SJCRH30 (cell line): ENCODE results near the gene CYTH2. TPM values are rescaled to one million over a fixed set of nuclear protein-coding genes. Genes with fewer than 3 reads are reported as not detected.

Source experiments
- DNase-seq, 2 experiments: peaks; one replicate each; pipeline ENCODE4 v3.0.0-alpha.2; 2015 to 2020
- H3K27ac ChIP-seq: fragments of 250-450 bp; sonication (Bioruptor Pico); 2 replicates; pipeline ENCODE4 v1.5.1; 2020; ENCODE audit warnings: mild to moderate bottlenecking, moderate library complexity
- H3K27me3 ChIP-seq: fragments of 250-450 bp; sonication (Bioruptor Pico); 2 replicates; pipeline ENCODE4 v1.5.1; 2020; ENCODE audit warnings: mild to moderate bottlenecking, moderate library complexity
- H3K36me3 ChIP-seq: fragments of 250-450 bp; sonication (Bioruptor Pico); 2 replicates; pipeline ENCODE4 v1.5.1; 2020; ENCODE audit warnings: mild to moderate bottlenecking, moderate library complexity
- H3K4me1 ChIP-seq: fragments of 250-450 bp; sonication (Bioruptor Pico); 2 replicates; pipeline ENCODE4 v1.5.1; 2020; ENCODE audit warnings: mild to moderate bottlenecking, moderate library complexity
- H3K4me3 ChIP-seq: fragments of 250-450 bp; sonication (Bioruptor Pico); 2 replicates; pipeline ENCODE4 v1.5.1; 2020; ENCODE audit warnings: mild to moderate bottlenecking, moderate library complexity
- H3K9me3 ChIP-seq: fragments of 250-450 bp; sonication (Bioruptor Pico); replicated peaks from 2 replicates; pipeline ENCODE4 v1.5.1; 2020; ENCODE audit warnings: mild to moderate bottlenecking, moderate library complexity
- total RNA-seq: library from RNA; depleted of rRNA; stranded (reverse); fragments of >200 nt; shearing (Covaris generic); gene quantifications from 2 replicates; pipeline ENCODE4 v1.2.3, GENCODE V29; 2014

CYTH2 gene
- total RNA-seq, 1 experiment from 2014 or later, result 29.0 TPM

DNA sequence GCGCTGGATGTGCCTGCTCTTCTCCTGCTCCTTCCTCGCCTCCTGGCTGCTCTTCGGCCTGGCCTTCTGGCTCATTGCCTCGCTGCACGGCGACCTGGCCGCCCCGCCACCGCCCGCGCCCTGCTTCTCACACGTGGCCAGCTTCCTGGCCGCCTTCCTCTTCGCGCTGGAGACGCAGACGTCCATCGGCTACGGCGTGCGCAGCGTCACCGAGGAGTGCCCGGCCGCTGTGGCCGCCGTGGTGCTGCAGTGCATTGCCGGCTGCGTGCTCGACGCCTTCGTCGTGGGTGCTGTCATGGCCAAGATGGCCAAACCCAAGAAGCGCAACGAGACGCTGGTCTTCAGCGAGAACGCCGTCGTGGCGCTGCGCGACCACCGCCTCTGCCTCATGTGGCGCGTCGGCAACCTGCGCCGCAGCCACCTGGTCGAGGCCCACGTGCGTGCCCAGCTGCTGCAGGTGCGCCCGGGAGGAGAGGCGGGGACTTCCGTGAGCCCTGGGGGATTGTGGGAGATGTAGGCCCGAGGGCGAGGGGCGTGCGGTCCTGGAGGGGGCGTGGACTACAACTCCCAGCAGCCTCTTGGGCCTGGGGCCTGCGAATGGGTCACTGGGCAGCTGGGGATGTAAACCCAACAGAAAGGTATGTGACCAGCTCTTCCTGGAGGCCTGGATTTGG, 7.0 kb upstream of the CYTH2 start:
- Histone ChIP-seq H3K4me1 (no peaks in the 10 kb centered on the region), H3K4me3 (no peak overlapping the region), H3K36me3 (peaks cover 8% of the 10 kb centered on the region; the same call in 1 of the 2 replicates), H3K27me3 (no peaks in the 10 kb centered on the region), H3K9me3 (no peaks in the 10 kb centered on the region), H3K27ac (no peak overlapping the region)
- DNase-seq, result no peak

DNA sequence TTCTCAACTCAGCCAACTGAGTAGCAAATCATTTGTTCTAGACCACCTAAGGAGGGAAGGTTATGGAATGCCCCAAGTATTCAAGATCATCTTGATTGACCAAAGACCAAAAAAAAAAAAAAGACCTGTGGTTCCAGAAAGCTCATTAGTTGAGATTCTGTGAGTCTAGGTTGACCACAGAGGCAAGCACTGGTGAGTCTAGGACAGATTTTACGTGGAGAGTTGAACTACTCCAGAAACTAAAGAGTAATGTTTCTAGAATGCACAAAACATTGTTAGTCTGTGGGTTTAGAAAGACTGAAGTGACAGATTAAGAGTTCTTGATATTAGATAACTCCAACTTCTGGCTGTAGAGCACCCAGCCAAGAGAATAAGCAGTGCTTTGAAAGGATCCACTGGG, 4.0 kb upstream of the CYTH2 start:
- peaks cover 3% of the 10 kb centered on the region; the same call in 1 of the 2 replicates for H3K36me3 ChIP-seq
- no peak overlapping the region for H3K27ac ChIP-seq
- no peaks in the 10 kb centered on the region for H3K27me3 ChIP-seq
- no peak for DNase-seq
- no peaks in the 10 kb centered on the region for H3K4me1 ChIP-seq
- no peak overlapping the region for H3K4me3 ChIP-seq
- H3K9me3 ChIP-seq, result no peaks in the 10 kb centered on the region

DNA sequence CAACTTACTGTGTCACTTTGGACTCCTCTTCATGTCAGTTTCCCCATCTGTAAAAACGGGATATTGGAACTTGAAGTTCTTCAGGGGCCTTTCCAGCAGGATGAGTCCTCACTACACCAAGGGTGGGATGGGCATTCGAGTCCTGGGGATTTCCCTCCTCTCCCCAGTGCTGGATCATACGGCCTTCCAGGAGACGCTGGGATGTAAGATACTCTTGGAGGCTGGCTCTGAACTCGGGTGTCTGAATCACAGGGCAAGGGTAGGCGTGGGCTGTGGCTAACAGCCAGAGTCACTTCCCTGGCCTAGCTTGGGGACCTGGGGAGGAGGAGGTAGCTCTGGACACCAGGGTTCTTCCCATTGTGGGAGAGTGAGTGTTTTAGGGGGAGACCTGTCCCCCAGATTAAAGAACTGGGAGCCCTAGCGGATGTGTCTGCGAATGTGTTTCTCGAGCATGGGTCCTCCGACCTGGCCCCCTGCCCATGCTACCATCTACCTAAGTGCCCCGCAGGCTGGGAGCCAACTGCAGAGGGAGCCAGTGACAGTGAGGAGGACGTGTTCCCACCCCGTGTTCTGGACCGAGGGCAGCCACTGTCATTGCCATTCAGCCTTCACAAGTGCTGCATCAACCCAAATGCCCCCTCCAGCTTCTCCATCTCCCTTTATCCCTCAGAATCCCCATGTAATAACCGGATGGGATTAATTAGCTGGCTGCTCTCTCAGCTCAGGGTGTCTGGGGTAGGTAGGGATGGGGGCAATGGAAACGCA, 2.4 kb upstream of the CYTH2 start:
- Histone ChIP-seq H3K27me3 (no peaks in the 10 kb centered on the region), H3K4me1 (no peaks in the 10 kb centered on the region), H3K4me3 (no peak overlapping the region), H3K27ac (no peak overlapping the region), H3K36me3 (peaks cover 7% of the 10 kb centered on the region; the same call in 1 of the 2 replicates), H3K9me3 (no peaks in the 10 kb centered on the region)
- no peak for DNase-seq

DNA sequence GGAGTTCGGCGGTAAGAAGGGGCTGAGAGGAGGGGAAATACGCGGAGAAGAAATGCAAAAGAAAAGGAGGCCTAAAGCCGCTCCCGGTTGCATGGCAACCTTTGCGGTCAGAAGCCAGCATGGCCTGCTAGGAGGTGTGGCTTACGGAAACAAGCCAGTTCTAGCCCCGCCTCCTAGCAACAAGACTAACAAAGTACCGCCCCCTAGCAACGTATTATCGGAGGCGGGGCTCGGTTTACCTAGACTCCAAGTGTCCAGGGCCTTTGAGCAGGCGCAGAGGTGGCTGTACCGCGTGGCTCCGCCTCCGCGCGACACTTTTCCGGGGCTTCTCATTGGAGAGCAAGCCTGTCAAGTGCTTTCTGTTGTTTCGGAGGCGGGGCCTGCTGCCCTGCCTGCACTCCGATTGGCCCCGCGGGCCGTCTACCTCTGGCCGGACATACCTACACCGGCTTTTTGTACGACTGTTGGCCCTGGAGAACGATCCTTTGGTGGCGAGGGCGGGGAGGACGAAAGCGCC, 339 bp upstream of the CYTH2 start:
- Histone ChIP-seq H3K36me3 (peaks cover 17% of the 10 kb centered on the region), H3K4me3 (peak overlapping the region; percentile 93), H3K27ac (peak overlapping the region; percentile 94), H3K4me1 (no peaks in the 10 kb centered on the region), H3K27me3 (no peaks in the 10 kb centered on the region), H3K9me3 (no peaks in the 10 kb centered on the region)
- peak; percentile 99 to 100 for DNase-seq

DNA sequence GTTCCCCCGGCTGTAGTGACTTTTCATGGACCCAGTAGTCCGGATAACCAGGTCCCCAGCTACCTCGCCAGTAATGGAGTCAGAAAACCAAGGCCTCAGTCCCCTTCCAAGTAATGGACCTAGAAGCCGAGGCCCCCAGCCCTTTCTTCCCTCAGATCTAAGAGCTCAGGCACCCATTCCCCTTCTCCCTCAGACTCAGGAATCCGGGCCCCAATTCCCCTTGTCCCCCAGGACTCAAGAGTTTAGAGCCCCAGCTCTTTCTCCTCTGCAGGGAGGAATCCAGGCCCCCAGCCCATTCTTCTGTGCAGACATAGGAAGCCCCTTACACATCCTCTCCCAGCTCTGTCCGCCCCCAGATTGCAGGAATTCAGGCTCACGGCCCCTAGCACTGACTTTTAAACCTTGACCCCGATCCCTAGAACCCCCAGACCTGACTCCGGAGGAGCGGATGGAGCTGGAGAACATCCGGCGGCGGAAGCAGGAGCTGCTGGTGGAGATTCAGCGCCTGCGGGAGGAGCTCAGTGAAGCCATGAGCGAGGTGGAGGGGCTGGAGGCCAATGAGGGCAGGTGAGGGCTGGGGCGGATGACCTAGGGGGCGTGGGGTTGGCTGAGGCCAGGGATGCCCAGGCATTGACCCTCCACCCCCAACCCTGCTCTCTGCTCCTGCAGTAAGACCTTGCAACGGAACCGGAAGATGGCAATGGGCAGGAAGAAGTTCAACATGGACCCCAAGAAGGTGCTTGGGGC, 938 bp downstream of the CYTH2 start:
- no peak for DNase-seq
- H3K36me3 ChIP-seq, result peaks cover 28% of the 10 kb centered on the region
- no peaks in the 10 kb centered on the region for H3K9me3 ChIP-seq
- H3K4me1 ChIP-seq, result no peaks in the 10 kb centered on the region
- no peaks in the 10 kb centered on the region for H3K27me3 ChIP-seq
- peak overlapping the region; percentile 93 for H3K4me3 ChIP-seq
- H3K27ac ChIP-seq, result peak overlapping the region; percentile 94; the same call in 1 of the 2 replicates

DNA sequence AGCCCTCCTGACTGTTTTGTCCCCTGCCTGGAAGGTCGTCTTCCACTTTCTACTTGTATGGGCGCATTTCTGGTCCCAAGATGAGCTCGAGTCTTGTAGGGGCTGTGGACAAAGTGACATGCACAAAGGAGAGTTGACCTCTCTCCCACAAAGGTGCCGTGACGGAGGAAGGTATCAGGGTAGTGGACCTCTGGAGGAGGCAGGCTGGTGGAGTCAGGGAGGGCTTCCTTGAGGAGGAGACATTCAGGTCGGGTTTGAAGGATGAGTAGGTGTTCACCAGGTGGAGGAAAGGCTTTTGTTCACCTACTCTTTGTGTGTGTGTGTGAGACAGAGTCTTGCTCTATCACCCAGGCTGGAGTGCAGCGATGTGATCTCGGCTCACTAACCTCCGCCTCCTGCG, 1.7 kb downstream of the CYTH2 start:
- Histone ChIP-seq H3K4me3 (no peak overlapping the region), H3K4me1 (no peaks in the 10 kb centered on the region), H3K27ac (no peak overlapping the region), H3K9me3 (no peaks in the 10 kb centered on the region), H3K27me3 (no peaks in the 10 kb centered on the region), H3K36me3 (peaks cover 36% of the 10 kb centered on the region)
- no peak for DNase-seq

DNA sequence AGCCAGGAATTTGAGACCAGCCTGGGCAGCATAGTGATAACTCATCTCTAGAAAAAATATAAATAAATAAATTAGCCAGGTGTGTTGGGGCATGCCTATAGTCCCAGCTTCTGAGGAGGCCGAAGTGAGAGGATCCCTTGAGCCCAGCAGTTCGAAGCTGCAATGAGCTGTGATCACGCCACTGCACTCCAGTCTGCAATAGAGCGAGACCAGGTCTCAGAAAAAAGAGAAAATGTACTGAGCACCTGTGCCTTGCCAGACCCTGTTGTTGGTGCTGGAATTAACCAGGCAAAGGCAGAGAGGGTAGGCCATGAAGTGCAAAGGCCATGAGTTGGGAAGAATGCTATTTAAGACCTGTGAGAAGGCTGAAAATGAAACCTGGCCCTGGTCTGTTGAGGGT, 2.7 kb downstream of the CYTH2 start:
- H3K36me3 ChIP-seq, result peaks cover 45% of the 10 kb centered on the region
- no peak for DNase-seq

DNA sequence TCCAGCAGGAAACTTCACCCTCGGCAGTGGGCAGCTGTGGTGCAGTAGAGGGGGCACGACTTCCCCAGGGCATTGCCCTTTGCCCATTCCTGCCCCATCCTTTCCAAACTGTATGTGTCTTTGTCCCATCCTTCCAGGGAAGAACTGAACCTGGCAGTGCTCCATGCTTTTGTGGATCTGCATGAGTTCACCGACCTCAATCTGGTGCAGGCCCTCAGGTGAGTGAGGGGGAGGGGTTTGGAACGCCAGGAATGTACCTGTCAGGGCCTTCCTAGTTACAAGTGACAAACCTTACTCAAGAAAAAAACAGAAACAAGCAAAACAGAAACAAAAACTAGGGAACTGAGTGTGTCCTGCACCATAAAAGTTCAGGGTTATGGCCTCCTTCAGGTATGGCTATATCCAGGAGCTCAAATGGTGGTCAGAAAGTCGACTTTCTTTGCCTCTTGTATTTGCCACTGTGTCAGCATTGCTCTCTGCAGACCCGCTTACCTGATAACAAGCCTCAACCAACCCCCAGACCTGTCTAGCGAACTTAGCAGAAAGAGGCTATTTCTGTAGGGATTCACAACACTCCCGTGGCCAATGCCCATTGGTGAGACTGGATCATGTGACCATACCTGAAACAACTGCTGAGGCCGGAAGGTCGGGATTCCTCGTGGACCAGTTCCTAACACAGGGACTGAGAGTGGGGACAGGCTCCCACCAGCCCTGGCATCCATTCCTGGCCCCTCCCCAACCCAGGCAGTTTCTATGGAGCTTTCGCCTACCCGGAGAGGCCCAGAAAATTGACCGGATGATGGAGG, 4.2 kb downstream of the CYTH2 start:
- H3K4me1 ChIP-seq, result no peaks in the 10 kb centered on the region
- no peak for DNase-seq
- no peak overlapping the region for H3K4me3 ChIP-seq
- no peak overlapping the region for H3K27ac ChIP-seq
- peaks cover 61% of the 10 kb centered on the region for H3K36me3 ChIP-seq
- H3K9me3 ChIP-seq, result no peaks in the 10 kb centered on the region
- H3K27me3 ChIP-seq, result no peaks in the 10 kb centered on the region

More for the DNA sequence above, 2.7 kb downstream of the CYTH2 start:
- Histone ChIP-seq H3K4me1 (no peaks in the 10 kb centered on the region), H3K27ac (no peak overlapping the region), H3K4me3 (no peak overlapping the region), H3K9me3 (no peaks in the 10 kb centered on the region), H3K27me3 (no peaks in the 10 kb centered on the region)

DNA sequence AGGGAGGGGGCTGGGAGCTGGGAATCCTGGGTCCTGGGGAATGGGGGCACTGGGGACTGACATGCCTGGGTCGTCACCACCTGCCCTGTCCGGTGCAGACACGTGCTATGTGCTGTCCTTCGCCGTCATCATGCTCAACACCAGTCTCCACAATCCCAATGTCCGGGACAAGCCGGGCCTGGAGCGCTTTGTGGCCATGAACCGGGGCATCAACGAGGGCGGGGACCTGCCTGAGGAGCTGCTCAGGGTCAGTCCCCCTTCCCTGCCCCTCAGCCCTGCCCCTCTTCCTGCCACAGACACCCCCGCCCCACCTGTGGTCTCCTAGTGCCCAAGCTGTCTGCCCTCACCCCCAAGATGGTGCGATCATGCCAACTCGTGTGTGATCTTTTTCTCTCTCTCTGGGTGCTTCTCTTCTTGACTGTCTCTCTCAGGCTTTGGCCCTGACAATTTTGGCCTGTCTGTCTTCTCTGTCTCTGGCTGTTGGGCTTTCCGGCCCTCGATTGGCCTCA, 5.0 kb downstream of the CYTH2 start:
- Histone ChIP-seq H3K4me3 (no peak overlapping the region), H3K27ac (no peak overlapping the region)

DNA sequence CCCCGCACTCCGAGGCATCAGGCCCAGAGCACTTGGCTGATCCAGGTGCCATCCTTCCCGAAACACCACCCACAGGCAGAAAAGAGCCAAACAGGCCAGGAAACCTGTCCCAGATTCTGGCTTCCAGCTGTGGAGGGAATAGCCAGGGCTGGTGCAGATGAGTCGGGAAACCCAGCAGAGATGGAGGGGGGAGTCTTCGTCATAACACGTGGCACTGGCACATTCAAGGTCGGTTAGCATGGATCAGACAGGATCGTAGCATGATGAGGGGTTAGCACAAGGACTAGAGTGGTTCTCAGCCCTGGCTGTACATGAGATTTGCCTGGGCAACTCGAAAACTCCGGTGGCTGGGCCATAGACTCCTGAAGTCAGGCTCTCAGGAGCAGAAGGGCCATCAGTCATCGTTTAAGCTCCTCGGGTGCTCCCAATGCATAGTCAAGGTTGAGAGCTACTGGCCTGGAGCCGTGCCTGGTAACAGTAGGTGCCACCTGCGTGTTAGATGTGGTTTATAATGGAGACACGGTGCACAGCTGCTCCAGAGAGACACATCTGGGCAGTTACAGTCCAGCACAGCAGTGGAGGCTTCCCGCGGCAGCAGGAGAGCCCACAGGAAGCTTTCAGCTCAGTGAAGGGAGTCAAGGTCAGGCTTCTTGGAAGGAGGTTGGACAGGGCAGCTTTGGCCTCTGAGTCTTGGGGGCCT, 6.3 kb downstream of the CYTH2 start:
- Histone ChIP-seq H3K27ac (no peak overlapping the region), H3K4me3 (no peak overlapping the region), H3K27me3 (no peaks in the 10 kb centered on the region), H3K4me1 (no peaks in the 10 kb centered on the region), H3K9me3 (no peaks in the 10 kb centered on the region), H3K36me3 (peaks cover 68% of the 10 kb centered on the region)
- DNase-seq, result no peak

More for the DNA sequence above, 5.0 kb downstream of the CYTH2 start:
- no peaks in the 10 kb centered on the region for H3K9me3 ChIP-seq
- H3K36me3 ChIP-seq, result peaks cover 63% of the 10 kb centered on the region
- no peaks in the 10 kb centered on the region for H3K27me3 ChIP-seq
- no peaks in the 10 kb centered on the region for H3K4me1 ChIP-seq
- DNase-seq, result no peak

DNA sequence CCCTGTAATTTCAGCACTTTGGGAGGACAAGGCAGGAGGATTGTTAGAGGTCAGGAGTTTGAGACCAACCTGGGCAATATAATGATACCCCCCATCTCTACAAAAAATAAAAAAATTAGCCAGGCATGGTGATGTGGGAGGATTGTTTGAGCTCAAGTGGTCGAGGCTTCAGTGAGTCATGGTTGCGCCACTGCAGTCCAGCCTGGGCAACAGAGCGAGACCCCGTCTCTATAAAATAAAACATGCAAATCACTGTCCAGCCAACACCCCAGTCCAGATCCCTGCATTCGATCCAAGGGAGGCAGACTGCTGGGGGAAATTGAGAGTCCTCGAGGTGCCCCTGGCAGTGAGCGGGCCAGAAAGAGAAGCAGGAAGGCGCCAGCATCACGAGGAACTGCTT, 7.0 kb downstream of the CYTH2 start:
- no peaks in the 10 kb centered on the region for H3K9me3 ChIP-seq
- no peak for DNase-seq
- H3K27ac ChIP-seq, result no peak overlapping the region
- peaks cover 66% of the 10 kb centered on the region for H3K36me3 ChIP-seq
- H3K4me1 ChIP-seq, result no peaks in the 10 kb centered on the region
- H3K27me3 ChIP-seq, result no peaks in the 10 kb centered on the region
- H3K4me3 ChIP-seq, result no peak overlapping the region

DNA sequence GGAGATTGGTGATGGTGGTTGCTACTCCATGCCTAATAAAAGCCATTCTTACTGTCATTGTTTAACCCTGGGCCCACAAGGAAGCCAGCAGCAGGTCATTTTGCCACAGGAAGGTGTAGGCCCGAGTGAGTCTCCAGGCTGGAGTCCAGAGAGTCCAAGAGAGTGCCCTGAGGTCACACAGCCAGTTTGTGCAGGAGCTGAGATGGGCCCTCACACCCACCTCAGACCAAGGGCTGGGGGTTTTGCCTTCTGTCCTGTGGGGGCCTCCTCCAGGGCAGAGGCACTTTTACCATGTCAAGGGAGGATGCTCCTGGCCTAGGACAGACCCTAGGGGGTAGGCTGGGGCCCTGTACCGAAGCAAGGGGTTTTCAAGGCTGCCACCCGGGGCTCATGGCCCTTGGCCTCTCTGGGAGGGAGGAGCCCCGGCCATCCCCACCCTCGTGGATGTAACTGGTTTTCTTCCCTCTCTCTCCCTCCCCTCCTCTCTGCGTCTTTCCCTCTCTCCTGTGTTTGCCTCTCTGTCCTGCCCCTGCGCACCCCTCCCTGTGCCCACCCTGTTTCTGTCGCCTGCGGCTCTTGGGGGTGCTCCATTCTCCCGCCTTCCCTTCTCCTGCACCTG, 8.0 kb downstream of the CYTH2 start:
- Histone ChIP-seq H3K27me3 (no peaks in the 10 kb centered on the region), H3K4me1 (peaks cover 9% of the 10 kb centered on the region), H3K36me3 (peaks cover 59% of the 10 kb centered on the region), H3K27ac (no peak overlapping the region), H3K4me3 (no peak overlapping the region), H3K9me3 (no peaks in the 10 kb centered on the region)
- no peak for DNase-seq

DNA sequence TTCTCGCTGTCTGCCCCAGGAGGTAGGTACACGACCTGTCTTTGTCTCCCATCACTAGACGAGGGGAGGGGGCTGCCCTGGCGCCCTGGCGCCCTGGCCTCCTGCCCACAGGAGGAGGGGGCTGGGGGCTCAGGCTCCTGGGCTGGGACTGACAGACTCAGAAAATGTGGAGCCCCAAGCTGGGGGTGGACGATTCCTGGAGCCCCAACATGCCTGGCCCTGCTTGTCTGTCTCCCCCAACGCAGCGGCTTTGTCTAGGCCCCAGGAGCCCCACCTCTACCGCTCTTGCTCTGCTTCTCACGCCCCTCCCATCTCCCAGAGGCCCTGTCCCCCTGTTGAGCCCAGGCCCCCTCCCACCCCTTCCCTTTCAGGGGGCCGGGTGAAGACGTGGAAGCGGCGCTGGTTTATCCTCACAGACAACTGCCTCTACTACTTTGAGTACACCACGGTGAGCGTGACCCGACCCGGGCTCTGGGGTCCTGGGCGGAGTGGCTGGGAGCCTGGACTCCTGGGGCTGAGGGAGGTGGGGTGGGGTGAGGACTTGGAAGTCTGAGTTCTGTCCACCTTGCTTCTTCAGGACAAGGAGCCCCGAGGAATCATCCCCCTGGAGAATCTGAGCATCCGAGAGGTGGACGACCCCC, 8.6 kb downstream of the CYTH2 start:
- H3K4me3 ChIP-seq, result no peak overlapping the region
- H3K4me1 ChIP-seq, result peaks cover 11% of the 10 kb centered on the region
- no peak for DNase-seq
- no peaks in the 10 kb centered on the region for H3K9me3 ChIP-seq
- no peaks in the 10 kb centered on the region for H3K27me3 ChIP-seq
- peaks cover 59% of the 10 kb centered on the region for H3K36me3 ChIP-seq
- no peak overlapping the region for H3K27ac ChIP-seq
